ENCODE data around the gene ZC3HAV1L. TPM values are rescaled to one million over a fixed set of nuclear protein-coding genes. Genes with fewer than 3 reads are reported as not detected.
A peak's percentile ranks its signal among the peaks of the same experiment; 100 is the strongest.

The ZC3HAV1L gene
- total and polyA plus RNA-seq, 2 of the 13 experiments (the other 11 are each of a cell fraction or from before 2014, with no cell fraction given) = 8.4 to 11.1 TPM

GRCh38 chr7:139035586-139036353, at the start of gene ZC3HAV1L (continued):
- TF ChIP-seq ZNF709 (CRISPR knock-in tag; IDR thresholded peaks at IDR 0.05) (0 out of 2 replicates have a peak, but pooled peaks have one; percentile 61), CEBPB (IDR thresholded peaks at IDR 0.05; ENCODE audit: borderline replicate concordance, low read depth, low read length) (no peak), ZNF205 (CRISPR knock-in tag; IDR thresholded peaks at IDR 0.05) (peak; percentile 40; the same call in 1 of the 2 replicates), ZBTB42 (CRISPR knock-in tag; IDR thresholded peaks at IDR 0.05) (no peak), HIVEP1 (CRISPR knock-in tag; IDR thresholded peaks at IDR 0.05) (no peak), SRSF9 (IDR thresholded peaks at IDR 0.05; ENCODE audit: borderline replicate concordance, insufficient read depth, low read depth, low read length, poor library complexity, severe bottlenecking) (no peak), SMARCC2 (IDR thresholded peaks at IDR 0.05) (no peak), STAT6 (CRISPR knock-in tag; IDR thresholded peaks at IDR 0.05; ENCODE audit: borderline replicate concordance) (no peak), DMAP1 (CRISPR knock-in tag; IDR thresholded peaks at IDR 0.05) (peak; percentile 76), CREBL2 (CRISPR knock-in tag; IDR thresholded peaks at IDR 0.05; ENCODE audit: borderline replicate concordance) (no peak), ZNF674 (CRISPR knock-in tag; IDR thresholded peaks at IDR 0.05; ENCODE audit: low read depth) (no peak), SPEN (CRISPR knock-in tag; IDR thresholded peaks at IDR 0.05; ENCODE audit: low read depth) (peak; percentile 60), THAP8 (CRISPR knock-in tag; IDR thresholded peaks at IDR 0.05; ENCODE audit: borderline replicate concordance) (no peak), ZNF572 (CRISPR knock-in tag; IDR thresholded peaks at IDR 0.05) (no peak), ZNF775 (CRISPR knock-in tag; IDR thresholded peaks at IDR 0.05; ENCODE audit: borderline replicate concordance) (no peak), SALL1 (CRISPR knock-in tag; IDR thresholded peaks at IDR 0.05) (peak; percentile 47; the same call in 1 of the 2 replicates), MYNN (CRISPR knock-in tag; IDR thresholded peaks at IDR 0.05; ENCODE audit: low read depth) (no peak), ZNF576 (CRISPR knock-in tag; IDR thresholded peaks at IDR 0.05) (no peak), POLR2A (IDR thresholded peaks at IDR 0.05; ENCODE audit: insufficient read depth in 1 of 2, low read depth in 2 of 2, low read length in 2 of 2) (peak; percentile 59 to 85; a peak in 3 of 4 replicates), ZNF619 (CRISPR knock-in tag; IDR thresholded peaks at IDR 0.05) (peak; percentile 85; the same call in 1 of the 2 replicates), ZNF773 (CRISPR knock-in tag; IDR thresholded peaks at IDR 0.05; ENCODE audit: borderline replicate concordance) (no peak), ATM (IDR thresholded peaks at IDR 0.05; ENCODE audit: borderline replicate concordance) (no peak), THAP11 (CRISPR knock-in tag; IDR thresholded peaks at IDR 0.05) (peak; percentile 50), FOXA3 (CRISPR knock-in tag; IDR thresholded peaks at IDR 0.05) (no peak), TP53 (CRISPR knock-in tag; conservative IDR thresholded peaks at IDR 0.05) (no peak), CCDC6 (CRISPR knock-in tag; IDR thresholded peaks at IDR 0.05) (peak; percentile 64; the same call in 1 of the 2 replicates)

All from HepG2 (cell line).